Mesothelial cell of epicardium (in vitro differentiated cells): Measurements from ENCODE around the gene PLA2G4E. TPM values are rescaled to one million over a fixed set of nuclear protein-coding genes. Genes with fewer than 3 reads are reported as not detected.

Source experiments
- DNase-seq, 2 experiments: peaks; one replicate each; pipeline ENCODE4 v3.0.0; 2021; ENCODE audit warnings: low spot score in 2 of 2; ENCODE audit not compliant: unreplicated experiment in 2 of 2
- H3K27ac Mint-ChIP-seq: 2 replicates; pipeline ENCODE4 v1.8.0; 2021; ENCODE audit warnings: mixed read lengths
- H3K27me3 Mint-ChIP-seq: 2 replicates; pipeline ENCODE4 v1.8.0; 2021; ENCODE audit warnings: low read depth, mixed read lengths
- H3K36me3 Mint-ChIP-seq: 2 replicates; pipeline ENCODE4 v1.8.0; 2021; ENCODE audit warnings: mixed read lengths
- H3K4me1 Mint-ChIP-seq: 2 replicates; pipeline ENCODE4 v1.8.0; 2021; ENCODE audit warnings: mixed read lengths
- H3K4me3 Mint-ChIP-seq: 2 replicates; pipeline ENCODE4 v1.8.0; 2021; ENCODE audit warnings: mild to moderate bottlenecking, moderate library complexity, mixed read lengths
- H3K9me3 Mint-ChIP-seq: 2 replicates; pipeline ENCODE4 v1.8.0; 2021; ENCODE audit warnings: mixed read lengths
- total RNA-seq: library from RNA; stranded (reverse); gene quantifications from 3 replicates; pipeline ENCODE4 v1.2.1, GENCODE V29; 2021
- TF ChIP-seq, protein P1 (sequence below): fragments of 200-600 bp; sonication (generic); IDR thresholded peaks from one replicate; pipeline ENCODE4 v1.5.0; 2021; ENCODE audit warnings: antibody characterized with exemption; ENCODE audit not compliant: unreplicated experiment

Gene PLA2G4E
- total RNA-seq, 1 donor from 2014 or later: not detected

DNA sequence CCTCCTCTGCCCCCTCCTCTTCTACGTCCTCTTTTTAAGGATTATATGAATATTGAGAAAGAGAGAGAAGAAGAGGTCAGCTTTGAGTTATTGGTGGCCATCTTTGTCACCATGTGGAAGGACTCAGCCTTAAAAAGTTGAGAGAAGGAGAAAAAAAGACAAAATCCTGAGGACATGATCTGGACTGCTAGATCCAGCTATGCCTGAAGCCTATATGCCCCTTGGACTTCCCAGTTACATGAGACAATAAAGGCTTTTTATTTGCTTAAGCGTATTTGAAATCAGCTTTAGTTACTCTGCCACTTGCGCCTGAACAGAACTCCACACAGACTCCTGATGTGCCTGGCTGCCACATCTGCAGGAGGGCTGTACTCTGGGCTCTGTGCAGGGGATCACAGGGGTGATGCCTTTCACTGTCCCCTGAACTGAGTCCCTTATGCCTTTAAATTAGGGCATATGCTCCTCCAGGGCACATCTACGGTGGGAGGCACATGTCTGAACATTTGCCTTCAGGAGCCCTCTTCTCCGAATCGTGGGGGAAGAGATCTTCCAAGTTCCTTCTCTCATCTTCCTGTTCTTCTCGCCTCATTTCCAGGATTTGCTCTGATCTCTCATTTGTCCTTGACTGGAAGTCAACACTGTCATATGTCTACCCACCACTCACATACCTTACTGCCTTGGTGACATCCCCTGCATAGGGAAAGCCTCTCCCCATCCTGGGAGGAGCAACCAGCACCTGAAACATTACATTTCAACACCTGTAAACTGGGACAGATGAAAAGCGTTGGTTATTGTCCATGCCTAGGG, 14.0 kb upstream of the PLA2G4E start:
- Mint-ChIP-seq H3K27me3 (peaks cover 3% of the 10 kb centered on the region), H3K36me3 (no peaks in the 10 kb centered on the region), H3K9me3 (peaks cover 4% of the 10 kb centered on the region), H3K4me1 (no peaks in the 10 kb centered on the region), H3K4me3 (no peak overlapping the region), H3K27ac (no peak overlapping the region)
- TF ChIP-seq, protein P1, sequence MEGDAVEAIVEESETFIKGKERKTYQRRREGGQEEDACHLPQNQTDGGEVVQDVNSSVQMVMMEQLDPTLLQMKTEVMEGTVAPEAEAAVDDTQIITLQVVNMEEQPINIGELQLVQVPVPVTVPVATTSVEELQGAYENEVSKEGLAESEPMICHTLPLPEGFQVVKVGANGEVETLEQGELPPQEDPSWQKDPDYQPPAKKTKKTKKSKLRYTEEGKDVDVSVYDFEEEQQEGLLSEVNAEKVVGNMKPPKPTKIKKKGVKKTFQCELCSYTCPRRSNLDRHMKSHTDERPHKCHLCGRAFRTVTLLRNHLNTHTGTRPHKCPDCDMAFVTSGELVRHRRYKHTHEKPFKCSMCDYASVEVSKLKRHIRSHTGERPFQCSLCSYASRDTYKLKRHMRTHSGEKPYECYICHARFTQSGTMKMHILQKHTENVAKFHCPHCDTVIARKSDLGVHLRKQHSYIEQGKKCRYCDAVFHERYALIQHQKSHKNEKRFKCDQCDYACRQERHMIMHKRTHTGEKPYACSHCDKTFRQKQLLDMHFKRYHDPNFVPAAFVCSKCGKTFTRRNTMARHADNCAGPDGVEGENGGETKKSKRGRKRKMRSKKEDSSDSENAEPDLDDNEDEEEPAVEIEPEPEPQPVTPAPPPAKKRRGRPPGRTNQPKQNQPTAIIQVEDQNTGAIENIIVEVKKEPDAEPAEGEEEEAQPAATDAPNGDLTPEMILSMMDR: no peak
- no peak for DNase-seq

DNA sequence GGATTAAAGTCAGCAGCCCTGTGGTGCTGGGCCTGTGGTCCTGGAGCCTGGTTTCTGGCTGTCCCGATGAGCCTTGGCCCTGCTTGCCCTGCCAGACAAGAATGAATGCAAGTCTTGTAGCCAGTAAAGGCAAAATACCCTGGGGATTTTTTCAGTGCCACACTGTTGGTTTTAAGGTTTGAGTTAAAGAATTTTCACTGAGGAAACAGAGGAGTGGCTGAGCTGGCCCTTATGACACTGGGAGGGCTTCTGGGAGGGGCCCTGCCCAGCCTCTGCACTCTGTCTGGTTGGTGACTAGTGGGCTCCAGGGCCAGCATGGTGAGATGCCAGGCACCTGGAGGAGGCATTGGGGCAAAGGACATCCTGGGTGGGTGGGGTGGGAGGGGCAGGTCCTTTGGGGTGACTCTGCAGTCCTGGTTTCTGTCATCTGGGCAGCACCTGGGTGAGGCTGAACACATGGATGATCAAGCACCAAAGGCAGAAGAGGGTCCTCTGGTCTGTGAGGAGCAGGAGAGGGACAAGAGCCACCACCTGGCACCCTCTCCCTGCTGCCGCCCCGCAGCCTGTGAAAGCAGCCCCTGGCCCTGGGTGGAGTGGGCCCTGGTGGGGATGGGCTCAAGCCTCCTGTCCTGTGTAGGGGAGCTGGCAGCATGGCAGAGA, 12.5 kb upstream of the PLA2G4E start:
- DNase-seq: no peak
- Mint-ChIP-seq H3K4me3 (no peak overlapping the region), H3K9me3 (peaks cover 4% of the 10 kb centered on the region), H3K27me3 (peaks cover 6% of the 10 kb centered on the region), H3K27ac (no peak overlapping the region), H3K36me3 (no peaks in the 10 kb centered on the region), H3K4me1 (no peaks in the 10 kb centered on the region)
- TF ChIP-seq, protein P1: no peak

DNA sequence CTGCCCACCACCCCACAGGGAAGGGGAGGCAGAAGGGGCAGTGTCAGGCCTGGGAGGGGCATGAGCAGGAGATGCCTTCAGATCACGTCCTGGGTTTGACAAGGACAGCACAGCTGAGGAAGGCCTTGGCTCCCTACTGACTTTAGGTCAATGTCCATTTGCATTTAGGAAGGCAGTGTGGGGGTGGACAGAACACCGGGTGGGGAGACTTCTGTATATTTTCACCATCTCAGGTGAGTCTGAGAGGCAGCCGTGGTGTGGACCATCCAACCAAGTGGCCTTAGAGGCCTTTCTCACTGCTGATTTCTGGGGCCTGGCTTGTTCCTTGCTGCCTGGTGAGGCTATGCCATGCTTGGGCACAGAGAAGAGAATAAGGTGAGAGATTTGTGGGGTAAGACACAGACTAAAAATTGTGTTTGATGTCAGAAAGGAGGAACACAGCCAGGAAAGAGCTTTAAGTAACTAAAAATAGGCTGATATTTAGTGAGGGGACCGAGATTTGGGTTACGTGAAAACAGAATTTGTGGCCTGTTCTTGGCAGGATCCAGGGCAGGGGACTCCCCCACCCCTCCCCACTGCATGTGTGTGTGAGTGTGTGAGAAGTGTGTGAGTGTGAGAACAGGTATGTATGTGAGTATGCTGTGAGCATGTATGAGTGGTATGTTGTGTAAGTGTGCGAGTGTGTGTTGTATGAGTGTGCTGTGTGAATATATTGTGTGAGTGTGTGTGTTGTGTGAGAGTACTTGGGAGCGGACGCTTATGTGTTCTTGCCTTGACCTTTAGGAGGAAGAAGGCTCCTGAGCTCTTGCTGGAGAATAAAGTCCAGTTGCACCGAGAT, 11.8 kb upstream of the PLA2G4E start:
- Mint-ChIP-seq H3K4me1 (no peaks in the 10 kb centered on the region), H3K27ac (no peak overlapping the region), H3K27me3 (peaks cover 8% of the 10 kb centered on the region), H3K9me3 (peaks cover 4% of the 10 kb centered on the region), H3K36me3 (no peaks in the 10 kb centered on the region), H3K4me3 (no peak overlapping the region)
- no peak for DNase-seq
- TF ChIP-seq, protein P1: no peak

DNA sequence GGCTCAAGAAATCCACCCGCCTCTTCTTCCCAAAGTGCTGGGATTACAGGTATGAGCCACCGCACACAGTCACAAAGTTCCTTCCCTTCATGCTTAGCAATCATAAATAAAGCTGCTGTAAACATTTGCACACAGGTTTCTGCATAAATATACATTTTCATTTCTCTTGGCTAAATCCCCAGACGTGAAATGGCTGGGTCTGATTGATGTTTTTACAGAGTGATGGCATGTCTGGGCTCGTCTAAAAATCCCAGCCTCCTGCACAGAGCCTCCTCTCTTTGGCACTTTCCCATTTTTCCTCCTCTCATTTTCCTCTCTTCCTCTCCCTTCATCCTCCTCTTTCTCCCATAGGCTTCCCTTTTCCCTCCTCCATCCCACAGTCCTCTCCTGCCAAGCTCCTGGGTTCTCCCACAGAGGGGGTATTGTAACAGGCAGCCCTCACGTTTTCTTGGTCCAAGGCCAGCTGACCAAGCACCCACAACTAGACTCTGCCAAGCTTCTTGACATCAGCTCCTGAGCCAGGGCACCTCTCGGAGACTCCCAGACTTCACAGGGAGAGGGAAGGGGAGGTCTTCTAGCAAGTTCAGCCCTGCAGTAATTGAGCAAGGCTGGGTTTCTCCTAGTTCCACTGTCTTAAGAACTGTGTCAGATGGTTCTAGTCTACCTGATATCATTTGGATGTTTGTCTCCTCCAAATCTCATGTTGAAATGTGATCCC, 10.5 kb upstream of the PLA2G4E start:
- no peak for DNase-seq
- Mint-ChIP-seq H3K27me3 (peaks cover 20% of the 10 kb centered on the region), H3K4me3 (no peak overlapping the region), H3K36me3 (no peaks in the 10 kb centered on the region), H3K9me3 (peaks cover 4% of the 10 kb centered on the region), H3K4me1 (no peaks in the 10 kb centered on the region), H3K27ac (no peak overlapping the region)
- TF ChIP-seq, protein P1: no peak

DNA sequence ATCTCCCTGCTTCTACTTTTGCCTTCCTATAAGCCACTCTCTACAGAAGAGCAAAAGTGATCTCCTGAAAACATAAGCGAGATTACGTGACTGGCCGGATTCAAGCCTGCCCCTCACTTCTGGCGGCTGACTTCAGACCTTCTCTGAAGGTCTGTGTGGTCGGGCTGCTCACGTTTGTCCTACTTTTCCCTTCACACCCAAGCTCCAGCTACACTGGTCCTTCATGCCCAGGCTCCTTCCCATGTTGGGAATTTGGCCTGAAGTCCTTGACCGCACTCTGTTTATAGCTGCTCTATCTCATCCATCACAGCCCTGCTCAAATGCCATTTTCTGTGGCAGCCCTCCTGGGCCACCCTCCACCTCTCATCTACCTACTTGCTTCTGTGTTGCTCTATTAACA, 6.7 kb upstream of the PLA2G4E start:
- Mint-ChIP-seq H3K27ac (no peak overlapping the region), H3K27me3 (peaks cover 23% of the 10 kb centered on the region), H3K4me1 (no peaks in the 10 kb centered on the region), H3K9me3 (peaks cover 21% of the 10 kb centered on the region), H3K4me3 (no peak overlapping the region), H3K36me3 (peaks cover 2% of the 10 kb centered on the region)
- TF ChIP-seq, protein P1: no peak
- no peak for DNase-seq
